HL-60/S4 treated with phorbol 12-myristate 13-acetate at 8.2 ng/mL for 4 days and 3 days (cell line): Measurements from ENCODE around the gene DNAH10.
"Not testable (repeated sequence)": the region's sequence is repeated elsewhere in the genome, so short reads cannot be mapped to it uniquely, and the experiment has no call there.

Experiments
- in situ Hi-C: fragments of 300-500 bp; cut with MboI; formaldehyde crosslinking; loops from 2 replicates; pipeline ENCODE4 v1.15.0; 2022; ENCODE audit warnings: low sequenced_read_pairs

The DNAH10 gene

DNA sequence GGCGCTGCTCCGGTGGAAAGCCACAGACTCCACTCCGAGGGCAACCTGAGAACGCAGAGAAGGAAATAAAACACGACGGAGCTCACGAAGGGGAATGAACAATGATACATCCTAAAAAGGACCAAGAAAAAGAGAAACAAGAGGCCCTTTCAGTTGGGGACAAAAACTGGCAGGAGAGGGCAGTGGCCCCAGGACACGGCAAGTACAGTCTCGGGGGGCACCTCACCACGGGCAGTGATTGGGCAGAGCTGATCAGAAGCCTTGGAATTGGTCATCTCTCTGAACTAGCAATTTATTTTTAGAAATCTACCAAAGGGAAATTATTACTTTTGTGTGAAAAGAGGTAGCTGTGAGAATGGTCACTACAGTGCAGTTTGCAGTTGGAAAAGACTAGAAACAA is 182.6 kb downstream of the DNAH10 start:
- in situ Hi-C loops, result no loop called here

DNA sequence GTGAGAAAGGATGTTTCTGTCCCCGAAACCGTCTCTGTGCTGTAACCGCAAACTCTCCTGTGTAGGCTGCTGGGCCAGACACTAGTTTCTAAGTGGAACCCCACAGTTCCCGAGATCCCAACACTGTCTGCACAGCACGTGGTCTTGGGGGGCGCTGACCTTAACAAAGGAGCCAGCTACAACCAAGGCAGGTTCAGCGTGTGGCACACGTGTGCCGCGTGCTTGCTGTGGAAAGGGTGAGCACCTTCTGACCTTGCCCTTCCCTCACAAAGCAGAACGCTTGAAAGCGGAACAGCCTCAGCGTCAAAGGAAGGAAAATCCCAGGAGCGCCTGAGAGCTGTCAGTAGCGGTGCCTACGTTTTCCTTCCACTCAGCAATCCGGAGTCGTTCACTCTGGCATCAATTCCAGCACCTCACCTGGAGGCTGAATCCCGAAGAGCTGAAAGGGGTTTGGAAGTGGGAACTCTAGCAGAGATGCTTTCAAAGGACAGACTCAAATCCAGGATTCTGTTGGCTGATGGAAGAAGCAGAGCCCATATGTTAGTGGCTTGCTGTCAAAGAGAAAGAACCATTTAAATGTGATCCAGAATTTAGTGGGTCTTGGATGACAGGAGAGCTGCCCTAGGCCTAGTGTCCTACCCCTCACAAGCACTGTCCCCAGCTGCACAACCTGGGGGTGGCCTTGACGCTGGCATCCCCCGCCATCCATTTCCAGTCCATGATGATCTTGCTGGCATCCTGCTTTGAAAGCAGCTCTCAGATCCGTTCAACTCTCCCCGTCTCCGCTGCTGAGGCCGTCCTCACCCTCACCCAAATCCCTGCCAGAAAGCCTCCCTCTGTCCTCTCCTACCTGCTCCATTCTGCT is 183.4 kb downstream of the DNAH10 start:
- in situ Hi-C loops, result no loop called here

DNA sequence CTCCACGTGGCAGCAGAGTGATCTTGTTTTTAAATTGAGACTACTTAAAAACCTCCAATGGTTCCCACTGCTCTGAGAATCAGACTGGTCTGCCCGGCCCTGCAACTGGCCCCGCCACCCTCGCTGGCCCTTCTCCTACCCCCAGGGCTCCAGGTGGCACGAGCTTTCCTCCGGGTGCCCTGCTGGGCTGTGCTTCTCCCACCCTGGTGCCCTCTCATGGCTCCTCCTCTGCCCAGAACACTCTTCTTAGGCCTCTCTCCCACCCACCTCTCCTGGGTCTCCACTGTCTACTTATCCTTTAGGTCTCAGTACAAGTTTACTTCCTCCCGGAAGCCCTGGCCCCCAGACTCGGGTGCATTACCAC is 184.0 kb downstream of the DNAH10 start:
- in situ Hi-C loops, result no loop called here

DNA sequence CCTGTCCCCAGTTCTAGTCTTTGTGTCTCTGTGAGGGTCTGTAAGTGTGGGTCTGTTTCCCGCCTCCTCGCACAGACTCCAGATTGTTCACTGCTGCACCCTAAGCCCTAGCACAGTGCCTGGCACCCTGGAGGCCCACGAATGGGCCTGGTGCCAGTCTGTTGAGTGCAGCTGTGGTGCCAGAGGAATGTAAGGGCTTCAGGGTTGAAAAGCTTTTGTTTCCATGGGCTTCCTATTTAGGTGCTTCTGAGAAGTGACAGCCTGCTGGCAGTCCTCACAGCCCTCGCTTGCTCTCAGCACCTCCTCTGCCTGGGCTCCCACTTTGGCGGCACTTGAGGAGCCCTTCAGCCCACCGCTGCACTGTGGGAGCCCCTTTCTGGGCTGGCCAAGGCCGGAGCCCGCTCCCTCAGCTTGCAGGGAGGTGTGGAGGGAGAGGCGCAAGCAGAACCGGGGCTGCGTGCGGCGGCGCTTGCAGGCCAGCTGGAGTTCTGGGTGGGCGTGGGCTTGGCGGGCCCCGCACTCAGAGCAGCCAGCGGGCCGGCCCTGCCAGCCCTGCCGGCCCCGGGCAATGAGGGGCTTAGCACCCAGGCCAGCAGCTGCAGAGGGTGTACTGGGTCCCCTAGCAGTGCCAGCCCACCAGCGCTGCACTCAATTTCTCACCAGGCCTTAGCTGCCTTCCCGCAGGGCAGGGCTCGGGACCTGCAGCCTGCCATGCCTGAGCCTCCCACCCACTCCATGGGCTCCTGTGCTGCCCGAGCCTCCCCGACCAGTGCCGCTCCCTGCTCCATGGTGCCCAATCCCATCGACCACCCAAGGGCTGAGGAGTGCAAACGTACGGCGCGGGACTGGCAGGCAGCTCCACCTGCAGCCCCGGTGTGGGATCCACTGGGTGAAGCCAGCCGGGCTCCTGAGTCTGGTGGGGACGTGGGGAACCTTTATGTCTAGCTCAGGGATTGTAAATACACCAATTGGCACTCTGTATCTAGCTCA is 184.7 kb downstream of the DNAH10 start:
- in situ Hi-C loops, result not testable (repeated sequence)

DNA sequence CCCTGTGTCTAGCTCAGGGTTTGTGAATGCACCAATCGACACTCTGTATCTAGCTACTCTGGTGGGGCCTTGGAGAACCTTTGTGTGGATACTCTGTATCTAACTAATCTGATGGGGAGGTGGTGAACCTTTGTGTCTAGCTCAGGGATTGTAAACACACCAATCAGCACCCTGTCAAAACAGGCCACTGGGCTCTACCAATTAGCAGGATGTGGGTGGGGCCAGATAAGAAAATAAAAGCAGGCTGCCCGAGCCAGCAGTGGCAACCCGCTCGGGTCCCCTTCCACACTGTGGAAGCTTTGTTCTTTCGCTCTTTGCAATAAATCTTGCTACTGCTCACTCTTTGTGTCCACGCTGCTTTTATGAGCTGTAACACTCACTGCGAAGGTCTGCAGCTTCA is 185.4 kb downstream of the DNAH10 start:
- in situ Hi-C loops, result not testable (repeated sequence)

DNA sequence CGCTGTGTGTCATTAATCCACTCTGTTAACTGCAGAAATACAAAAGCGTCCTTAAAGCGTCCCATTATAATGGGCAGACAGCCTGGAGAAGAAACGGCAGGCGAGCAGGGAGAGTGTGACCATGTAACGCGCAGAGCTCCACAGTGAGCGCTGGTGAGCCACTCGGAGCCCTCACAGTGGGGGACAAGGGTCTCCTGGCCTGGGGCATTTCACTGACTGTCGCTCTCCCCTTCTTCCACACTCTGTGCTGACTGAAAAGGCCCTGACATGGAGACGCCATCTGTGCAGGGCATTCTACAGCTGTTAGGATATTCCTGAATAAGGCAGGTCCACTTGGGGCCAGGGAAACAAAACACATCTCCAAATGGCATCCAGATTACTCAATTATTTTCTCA is 186.3 kb downstream of the DNAH10 start:
- in situ Hi-C loops, result no loop called here

DNA sequence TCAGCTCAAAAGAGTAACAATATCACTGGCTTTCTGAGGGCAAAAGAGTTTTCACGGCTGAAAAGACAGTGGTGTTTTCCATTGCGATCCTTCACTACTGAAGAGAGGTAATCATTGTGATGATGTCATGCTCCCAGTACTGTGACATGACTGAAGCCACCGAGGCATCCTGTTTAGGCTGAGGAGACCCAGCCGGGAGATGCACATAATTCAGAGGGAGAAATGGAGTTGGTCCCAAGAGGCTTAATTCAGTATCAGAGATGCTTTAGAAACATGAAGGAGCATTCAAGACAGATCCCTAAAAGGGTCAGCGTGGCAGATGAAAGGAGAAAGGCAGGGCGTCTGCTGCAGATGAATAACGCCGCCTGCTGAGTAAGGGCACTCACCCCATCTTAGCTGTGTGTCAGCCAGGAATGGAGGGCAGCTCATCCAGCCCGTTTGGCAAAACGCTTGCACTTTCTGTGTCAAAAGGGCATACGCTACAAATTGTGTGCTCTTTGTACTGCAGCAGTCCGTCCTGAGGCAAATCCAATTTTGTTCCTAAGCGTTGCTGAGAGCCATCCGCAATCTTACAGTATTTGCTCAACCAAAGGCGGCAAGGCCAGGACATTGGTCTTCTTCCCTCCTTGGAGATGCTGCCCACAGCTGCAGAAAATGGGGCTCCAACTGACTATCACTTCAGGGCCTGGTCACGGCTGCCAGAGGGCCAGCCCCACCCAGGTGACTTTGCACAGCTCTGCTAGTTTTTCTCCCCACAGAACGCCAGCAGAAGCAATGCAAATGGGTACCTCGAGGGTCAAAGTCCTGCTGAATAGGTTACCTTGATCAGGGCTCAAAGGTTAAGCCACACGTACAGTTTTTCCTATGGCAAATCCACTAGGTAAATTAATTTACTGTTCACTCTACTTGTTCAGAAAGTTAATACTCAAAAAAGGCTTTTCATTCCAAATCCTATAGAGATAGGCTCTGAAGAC is 187.0 kb downstream of the DNAH10 start:
- in situ Hi-C loops, result no loop called here

DNA sequence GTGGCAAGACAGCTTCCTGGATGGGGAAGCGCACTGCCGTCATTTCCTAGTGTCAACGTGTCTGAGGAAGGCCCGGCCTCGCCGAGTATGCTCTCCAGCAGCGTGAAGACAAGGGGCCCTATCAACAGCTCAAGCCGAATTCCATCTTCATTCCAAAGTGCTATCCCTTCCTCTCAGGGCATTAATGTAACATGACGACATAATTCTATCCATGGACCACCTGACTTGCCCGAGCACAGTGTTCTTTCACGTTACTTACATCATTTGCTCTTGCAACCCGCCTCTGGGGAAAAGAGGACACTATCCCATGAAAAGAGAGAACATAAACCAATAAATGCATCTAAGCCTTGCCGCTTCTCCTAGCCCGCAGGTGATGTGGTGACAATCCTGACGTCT is 187.7 kb downstream of the DNAH10 start:
- in situ Hi-C loops, result no loop called here

DNA sequence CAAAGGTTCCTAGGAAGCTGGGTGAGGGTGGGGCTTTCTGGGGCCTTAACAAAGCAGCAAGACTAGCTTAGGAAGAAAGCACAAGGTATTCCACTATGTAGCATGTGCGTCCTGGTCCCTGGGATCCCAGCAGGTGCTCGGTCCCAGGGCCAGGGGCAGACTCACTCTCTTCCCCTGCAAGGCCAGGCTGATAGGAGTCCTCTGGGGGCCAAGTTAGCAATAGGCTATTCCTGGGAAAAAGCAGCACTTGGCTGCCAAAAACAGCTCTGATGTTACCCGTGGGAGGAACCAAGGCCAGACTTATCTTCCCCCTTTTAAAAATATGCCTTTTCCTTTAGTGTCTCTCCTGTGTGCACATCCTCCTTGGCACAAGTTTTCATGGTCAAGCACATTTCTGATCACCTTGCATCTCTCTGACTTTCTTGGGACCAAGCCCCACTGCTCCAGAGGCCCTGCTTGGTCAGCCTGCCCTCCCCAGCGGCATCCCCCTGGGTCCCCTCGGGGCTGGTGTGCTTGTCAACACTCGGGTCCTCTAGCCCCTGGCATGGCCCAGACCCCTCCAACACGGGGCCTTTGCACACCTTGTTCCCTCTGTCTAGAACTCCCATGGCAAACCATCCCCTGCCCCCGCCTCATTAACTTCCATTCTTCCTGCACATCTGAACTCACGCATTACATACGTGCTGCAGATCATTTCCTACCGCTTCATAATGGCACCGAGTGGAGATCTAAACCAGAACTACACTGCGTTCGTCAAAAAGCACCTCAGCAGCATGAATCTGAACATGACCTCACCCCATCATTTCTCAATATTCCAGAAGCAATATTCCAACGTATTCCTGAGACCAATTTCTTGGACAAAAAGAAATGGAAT is 188.6 kb downstream of the DNAH10 start:
- in situ Hi-C loops, result no loop called here

DNA sequence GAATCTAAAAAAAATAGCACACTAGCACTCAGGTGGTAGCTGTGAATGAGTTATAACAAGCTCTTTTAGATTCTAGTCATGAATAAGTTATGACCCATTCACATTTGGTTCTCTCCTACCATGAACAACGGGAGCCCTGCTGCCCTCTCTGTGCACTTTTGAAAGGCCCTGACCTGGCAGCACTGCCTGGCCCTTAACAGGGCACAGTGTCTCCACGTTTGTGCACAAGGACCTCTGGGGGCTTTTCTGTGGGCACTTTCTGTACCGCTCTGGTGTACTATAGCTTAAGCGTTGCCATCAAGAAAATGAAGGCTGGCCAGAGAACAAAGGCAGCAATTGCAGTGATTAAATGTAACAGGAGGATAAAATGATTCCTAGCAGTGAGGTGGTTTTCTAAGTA is 189.4 kb downstream of the DNAH10 start:
- in situ Hi-C loops, result no loop called here

DNA sequence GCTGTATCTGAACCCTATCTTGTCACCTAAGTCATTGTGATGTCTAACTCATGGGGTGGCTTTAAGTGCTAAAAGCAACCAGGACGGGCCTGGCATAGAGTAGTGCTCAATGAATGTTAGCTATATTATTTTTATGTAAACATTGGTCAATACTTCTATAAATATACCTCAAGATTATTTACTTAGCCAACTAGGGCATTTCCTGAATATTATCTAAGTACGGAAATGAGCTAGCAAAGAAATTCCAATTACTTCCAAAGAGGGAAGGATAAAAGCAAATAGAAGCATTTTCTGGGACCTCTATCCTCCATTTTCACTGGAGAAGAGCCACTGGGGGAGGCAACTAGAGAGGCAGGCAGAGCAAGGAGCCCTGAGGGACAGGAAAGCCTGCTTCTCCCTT is 189.9 kb downstream of the DNAH10 start:
- in situ Hi-C loops, result no loop called here

DNA sequence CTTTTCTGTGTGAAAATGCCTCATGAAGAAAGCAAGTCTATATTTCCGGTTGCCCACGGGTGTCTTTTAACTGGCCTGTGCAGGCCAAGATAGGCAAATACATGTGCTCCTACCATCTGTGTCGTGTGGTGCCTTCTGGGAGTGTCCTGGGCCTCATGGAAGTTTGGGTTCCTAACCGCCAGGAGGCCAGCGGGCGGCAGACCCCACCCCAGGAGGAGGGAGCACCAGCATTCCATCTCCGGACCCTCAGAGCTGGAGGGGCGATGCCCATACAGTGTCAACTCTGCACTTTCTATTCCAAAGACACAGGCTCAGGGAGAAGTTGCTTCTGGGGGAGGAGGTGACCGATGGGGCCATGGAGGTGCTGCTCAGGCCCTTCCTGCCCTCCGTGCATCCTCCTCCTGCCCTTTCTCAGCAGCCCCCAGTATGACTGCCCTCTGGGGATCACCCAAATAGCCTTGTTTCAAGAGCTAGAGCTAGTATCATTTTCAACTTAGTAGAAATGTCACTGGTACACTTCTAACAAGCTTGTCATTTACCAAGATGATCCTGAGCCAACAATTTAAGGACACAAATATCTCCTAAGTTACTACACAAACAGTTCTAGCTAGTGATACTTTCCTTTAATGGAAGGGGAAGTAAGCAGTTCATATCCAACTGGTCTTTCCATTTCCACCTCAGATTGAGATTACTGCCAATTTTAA is 192.7 kb downstream of the DNAH10 start:
- in situ Hi-C loops, result no loop called here

DNA sequence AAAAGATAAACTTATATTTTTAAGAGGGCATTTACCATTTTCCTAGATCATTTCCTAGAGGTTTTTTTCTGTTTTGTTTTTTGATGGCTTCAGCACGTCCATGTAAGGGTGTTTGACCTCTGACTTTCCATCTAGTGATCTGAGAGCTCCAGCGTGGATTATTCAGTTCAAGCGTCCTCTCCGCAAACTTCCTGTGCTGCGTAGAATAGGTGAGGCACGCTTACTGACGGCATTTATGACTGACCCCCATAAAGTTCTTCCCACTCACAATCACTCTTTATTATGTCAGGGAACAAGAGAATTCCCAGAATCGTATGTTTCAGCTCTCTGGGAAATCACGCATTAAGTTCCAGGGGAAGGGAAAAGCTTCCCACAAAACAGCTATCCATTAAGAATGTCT is 194.1 kb downstream of the DNAH10 start:
- in situ Hi-C loops, result no loop called here

DNA sequence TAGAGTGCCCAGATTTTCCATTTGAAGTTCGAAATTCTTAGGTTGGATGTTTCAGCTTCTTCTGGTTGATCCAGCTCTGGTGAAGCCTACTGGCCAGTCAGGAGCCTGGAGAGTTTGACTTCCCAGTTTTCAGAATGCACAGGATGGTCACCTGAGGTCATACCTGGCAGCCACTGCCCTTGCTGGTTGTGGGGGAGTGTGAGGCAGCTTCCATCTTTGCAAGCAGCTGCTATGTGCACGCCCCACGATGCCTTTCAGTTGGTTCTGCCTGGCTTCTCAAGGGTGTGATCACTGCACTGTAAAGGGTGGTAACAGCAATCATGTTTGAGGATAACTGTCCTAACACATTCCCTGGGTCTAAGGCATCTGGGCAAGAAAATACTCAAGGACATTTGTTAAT is 195.1 kb downstream of the DNAH10 start:
- in situ Hi-C loops, result no loop called here

DNA sequence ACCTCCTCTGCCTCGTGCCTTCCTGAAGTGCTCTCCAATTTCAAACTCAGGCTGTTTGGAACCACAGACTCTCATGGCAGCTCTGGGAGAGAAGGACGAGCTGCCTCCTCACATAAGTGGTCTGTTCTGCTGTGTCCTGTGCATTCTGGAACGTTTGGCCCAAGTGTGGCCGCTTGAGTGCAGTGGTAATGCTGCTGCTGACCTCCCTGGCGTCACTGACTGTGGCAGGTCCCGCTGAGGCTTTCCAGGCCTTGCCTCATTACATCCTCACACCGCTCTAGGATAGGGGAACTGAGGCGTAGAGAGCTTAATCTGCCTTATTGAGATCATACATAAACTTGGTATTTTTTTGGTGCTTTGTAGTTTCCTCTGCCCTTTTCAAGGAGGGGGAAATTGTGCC is 196.4 kb downstream of the DNAH10 start:
- in situ Hi-C loops, result no loop called here

DNA sequence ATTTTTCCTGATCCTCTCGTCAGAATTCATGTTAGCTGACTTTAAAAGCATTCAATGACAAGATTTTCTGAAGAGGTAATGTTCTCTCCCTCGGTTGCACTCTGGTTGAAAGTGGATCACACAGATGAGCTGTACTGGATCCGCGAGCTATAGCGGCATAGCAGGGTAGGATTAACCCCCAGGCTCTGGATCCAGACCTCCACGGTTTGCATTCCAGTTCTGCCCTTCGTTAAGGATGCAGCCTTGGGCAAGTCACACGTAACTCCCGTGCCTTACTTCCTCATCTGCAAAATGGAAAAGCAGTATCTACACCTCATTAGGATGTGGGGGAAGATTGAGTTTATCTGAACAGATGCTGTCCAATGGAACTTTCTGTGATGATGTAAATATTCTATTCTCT is 196.8 kb downstream of the DNAH10 start:
- in situ Hi-C loops, result no loop called here

DNA sequence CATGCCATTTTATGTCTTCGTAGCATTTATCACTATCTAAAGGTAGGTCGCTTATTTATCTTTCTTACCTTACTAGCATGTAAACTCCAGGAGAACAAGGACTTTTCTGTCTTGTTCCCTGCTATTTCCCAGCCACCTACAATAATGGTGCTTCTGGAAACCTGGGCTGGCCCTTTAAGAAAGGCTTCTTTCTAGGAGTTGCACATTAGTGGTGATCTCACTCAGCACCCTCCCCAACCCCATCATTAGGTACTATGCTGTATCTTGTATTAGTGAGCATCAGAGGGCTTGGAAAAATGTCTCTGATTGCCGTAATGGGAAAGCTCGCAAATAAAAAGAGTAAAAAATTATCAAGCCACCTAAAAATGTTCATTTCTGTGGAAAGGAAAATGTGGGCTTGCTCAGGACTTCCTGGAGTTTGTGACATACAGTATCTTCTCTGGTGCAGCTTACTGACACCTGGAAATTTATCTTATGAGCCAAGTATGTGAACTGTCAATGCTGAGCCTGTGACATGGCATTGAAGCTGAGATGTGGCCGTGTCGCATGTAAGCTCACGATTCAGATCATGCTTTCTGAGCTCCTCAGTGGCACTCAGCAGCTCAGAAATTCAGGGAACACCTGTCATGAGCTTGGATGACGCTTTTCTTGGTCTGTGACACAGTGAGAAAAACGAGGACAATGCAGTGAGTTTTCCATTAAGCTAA is 198.1 kb downstream of the DNAH10 start:
- in situ Hi-C loops, result no loop called here

DNA sequence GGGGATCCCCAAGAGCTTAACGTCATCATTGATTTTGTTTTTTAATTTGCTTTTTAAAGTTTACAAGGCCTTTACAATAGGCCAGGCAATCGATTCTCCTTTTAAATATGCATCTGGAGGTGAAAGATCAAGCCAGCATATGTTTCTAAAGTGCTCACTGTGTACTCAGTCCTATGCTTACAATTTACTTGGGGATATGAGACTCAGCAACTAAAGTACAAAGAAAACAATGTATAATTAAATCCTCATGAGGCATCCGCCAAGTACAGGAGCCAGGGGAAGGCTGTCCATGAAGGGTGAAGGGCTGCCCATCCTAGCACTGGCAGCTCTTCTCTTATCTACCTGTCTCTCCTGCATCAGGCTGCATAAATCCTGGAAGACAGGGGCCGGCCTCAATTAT is 198.8 kb downstream of the DNAH10 start:
- in situ Hi-C loops, result no loop called here
